ENCODE data around the gene ZFAND3.

DNA sequence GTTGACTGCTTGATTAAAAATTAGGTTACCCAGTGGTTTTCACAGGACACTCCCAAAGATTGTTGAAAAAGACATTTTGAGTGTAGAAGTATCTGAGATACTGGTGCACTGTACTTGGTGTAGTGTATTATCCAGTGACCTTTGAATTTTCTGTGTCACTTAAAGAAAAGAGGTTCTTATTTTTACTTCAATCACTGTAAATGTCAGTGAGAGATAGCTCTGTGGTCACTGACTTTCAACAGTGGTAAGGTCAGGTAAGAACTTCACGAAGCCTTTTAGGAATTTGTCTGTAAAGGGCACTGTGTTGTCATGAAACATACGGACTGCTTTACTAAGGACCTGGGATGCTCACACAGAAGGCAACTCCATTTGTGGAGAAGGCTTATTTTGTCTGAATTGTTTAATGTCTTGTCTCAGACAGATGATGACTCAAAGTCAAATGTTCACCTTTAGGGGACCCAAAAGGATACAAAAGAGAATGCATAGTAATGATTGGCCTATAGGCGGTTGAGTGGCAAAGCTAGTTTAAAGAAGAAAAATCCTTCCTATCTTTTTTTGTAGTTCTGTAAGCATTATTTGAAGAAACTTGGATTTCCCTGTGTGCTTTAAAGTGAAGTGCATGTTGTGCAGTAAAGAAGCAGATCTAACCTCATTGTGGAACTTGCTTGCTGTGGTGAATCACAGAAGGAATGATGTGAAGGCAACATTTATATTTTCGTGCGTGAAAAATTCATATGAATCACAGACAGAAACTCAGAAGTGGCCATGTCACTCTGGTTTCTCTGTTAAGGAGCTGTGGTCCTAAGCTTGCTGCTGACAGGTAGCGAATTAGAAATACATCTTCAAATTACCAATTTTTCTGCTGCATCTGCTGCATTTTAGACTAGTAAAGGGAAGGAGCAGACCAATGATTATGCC lies 47.3 kb downstream of the ZFAND3 start:
- TF ChIP-seq EZH2 (IDR thresholded peaks at IDR 0.05; ENCODE audit: low read length): no peak
- TF ChIP-seq, protein P1, sequence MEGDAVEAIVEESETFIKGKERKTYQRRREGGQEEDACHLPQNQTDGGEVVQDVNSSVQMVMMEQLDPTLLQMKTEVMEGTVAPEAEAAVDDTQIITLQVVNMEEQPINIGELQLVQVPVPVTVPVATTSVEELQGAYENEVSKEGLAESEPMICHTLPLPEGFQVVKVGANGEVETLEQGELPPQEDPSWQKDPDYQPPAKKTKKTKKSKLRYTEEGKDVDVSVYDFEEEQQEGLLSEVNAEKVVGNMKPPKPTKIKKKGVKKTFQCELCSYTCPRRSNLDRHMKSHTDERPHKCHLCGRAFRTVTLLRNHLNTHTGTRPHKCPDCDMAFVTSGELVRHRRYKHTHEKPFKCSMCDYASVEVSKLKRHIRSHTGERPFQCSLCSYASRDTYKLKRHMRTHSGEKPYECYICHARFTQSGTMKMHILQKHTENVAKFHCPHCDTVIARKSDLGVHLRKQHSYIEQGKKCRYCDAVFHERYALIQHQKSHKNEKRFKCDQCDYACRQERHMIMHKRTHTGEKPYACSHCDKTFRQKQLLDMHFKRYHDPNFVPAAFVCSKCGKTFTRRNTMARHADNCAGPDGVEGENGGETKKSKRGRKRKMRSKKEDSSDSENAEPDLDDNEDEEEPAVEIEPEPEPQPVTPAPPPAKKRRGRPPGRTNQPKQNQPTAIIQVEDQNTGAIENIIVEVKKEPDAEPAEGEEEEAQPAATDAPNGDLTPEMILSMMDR (optimal IDR thresholded peaks at IDR 0.05 in 1 of 3, IDR thresholded peaks at IDR 0.05 in 1 of 3, conservative IDR thresholded peaks at IDR 0.05 in 1 of 3; ENCODE audit: extremely low read depth in 1 of 3, insufficient read depth in 2 of 3, low read length in 3 of 3): no peak

All from keratinocyte (primary cell).